IMR-90 (cell line): ENCODE data around the gene BTG2.

Source experiments
- BHLHE40 ChIP-seq: fragments of 150-350 bp; IDR thresholded peaks from 2 replicates; pipeline ENCODE4 v1.6.1; 2016; ENCODE audit warnings: mild to moderate bottlenecking, low read depth, low read length
- CEBPB ChIP-seq: IDR thresholded peaks from 2 replicates; pipeline ENCODE4 v1.6.1; 2012; ENCODE audit warnings: low read depth, low read length, improper control_type of control experiment
- CHD1 ChIP-seq: IDR thresholded peaks from 2 replicates; pipeline ENCODE4 v1.6.1; 2012; ENCODE audit warnings: low read depth, low read length, improper control_type of control experiment
- FOS ChIP-seq: fragments of 150-350 bp; IDR thresholded peaks from 2 replicates; pipeline ENCODE4 v1.6.1; 2016; ENCODE audit warnings: low read depth, low read length
- NFE2L2 ChIP-seq: fragments of 150-350 bp; IDR thresholded peaks from 2 replicates; pipeline ENCODE4 v1.6.1; 2016; ENCODE audit warnings: low read depth, mild to moderate bottlenecking, low read length
- POLR2A ChIP-seq: IDR thresholded peaks from 2 replicates; pipeline ENCODE4 v1.6.1; 2012; ENCODE audit warnings: mild to moderate bottlenecking, low read depth, low read length
- RAD21 ChIP-seq: IDR thresholded peaks from 2 replicates; pipeline ENCODE4 v1.6.1; 2012; ENCODE audit warnings: low read length, improper control_type of control experiment
- RCOR1 ChIP-seq: IDR thresholded peaks from 2 replicates; pipeline ENCODE4 v1.6.1; 2012; ENCODE audit warnings: mild to moderate bottlenecking, low read length, improper control_type of control experiment; ENCODE audit not compliant: insufficient replicate concordance
- RFX5 ChIP-seq: IDR thresholded peaks from 2 replicates; pipeline ENCODE4 v1.8.0; 2012; ENCODE audit warnings: low read depth, mild to moderate bottlenecking, low read length, moderate library complexity
- SMC3 ChIP-seq: fragments of 150-350 bp; IDR thresholded peaks from 2 replicates; pipeline ENCODE4 v1.6.1; 2016; ENCODE audit warnings: low read depth, mild to moderate bottlenecking, antibody characterized with exemption, low read length, moderate library complexity
- TF ChIP-seq, protein P1 (sequence below): conservative IDR thresholded peaks from 2 replicates; pipeline ENCODE4 v1.5.1; 2012; ENCODE audit warnings: mild to moderate bottlenecking, low read depth, low read length, improper control_type of control experiment
- TF ChIP-seq, protein P2 (sequence below): fragments of 150-350 bp; IDR thresholded peaks from 2 replicates; pipeline ENCODE4 v1.6.1; 2017; ENCODE audit warnings: mild to moderate bottlenecking, antibody characterized with exemption, low read length, low read depth

DNA sequence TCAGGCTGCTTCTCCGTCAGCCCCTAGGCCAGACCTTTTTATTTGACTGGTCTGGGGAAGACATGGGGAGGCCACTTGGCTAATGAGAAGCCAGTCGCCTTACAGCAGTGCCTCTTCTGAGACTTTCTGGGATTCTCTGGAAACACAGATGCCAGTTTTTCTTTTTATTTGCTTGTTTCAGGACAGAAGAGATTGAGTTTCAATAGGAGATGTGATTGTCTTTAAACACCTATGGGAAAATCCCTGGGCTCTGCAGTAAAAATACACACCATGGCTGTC, 15.4 kb upstream of the BTG2 start:
- TF ChIP-seq, protein P1, sequence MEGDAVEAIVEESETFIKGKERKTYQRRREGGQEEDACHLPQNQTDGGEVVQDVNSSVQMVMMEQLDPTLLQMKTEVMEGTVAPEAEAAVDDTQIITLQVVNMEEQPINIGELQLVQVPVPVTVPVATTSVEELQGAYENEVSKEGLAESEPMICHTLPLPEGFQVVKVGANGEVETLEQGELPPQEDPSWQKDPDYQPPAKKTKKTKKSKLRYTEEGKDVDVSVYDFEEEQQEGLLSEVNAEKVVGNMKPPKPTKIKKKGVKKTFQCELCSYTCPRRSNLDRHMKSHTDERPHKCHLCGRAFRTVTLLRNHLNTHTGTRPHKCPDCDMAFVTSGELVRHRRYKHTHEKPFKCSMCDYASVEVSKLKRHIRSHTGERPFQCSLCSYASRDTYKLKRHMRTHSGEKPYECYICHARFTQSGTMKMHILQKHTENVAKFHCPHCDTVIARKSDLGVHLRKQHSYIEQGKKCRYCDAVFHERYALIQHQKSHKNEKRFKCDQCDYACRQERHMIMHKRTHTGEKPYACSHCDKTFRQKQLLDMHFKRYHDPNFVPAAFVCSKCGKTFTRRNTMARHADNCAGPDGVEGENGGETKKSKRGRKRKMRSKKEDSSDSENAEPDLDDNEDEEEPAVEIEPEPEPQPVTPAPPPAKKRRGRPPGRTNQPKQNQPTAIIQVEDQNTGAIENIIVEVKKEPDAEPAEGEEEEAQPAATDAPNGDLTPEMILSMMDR, result no peak
- TF ChIP-seq POLR2A, result no peak
- no peak for TF ChIP-seq NFE2L2
- TF ChIP-seq, protein P2, sequence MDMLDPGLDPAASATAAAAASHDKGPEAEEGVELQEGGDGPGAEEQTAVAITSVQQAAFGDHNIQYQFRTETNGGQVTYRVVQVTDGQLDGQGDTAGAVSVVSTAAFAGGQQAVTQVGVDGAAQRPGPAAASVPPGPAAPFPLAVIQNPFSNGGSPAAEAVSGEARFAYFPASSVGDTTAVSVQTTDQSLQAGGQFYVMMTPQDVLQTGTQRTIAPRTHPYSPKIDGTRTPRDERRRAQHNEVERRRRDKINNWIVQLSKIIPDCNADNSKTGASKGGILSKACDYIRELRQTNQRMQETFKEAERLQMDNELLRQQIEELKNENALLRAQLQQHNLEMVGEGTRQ, result no peak
- no peak for TF ChIP-seq CEBPB
- no peak for TF ChIP-seq CHD1
- TF ChIP-seq RAD21, result no peak
- TF ChIP-seq FOS, result no peak
- no peak for TF ChIP-seq BHLHE40
- no peak for TF ChIP-seq RFX5
- no peak for TF ChIP-seq SMC3
- no peak for TF ChIP-seq RCOR1
